ENCODE measurements around the gene PKP2. TPM values are rescaled to one million over a fixed set of nuclear protein-coding genes. Genes with fewer than 3 reads are reported as not detected.

The PKP2 gene
- total RNA-seq, 1 donor from 2014 or later: 25.3 TPM

GRCh38 chr12:32809846-32810245, 86.7 kb downstream of the PKP2 start:
- DNase-seq (ENCODE audit: low spot score): no peak

GRCh38 chr12:32809196-32809595, 87.4 kb downstream of the PKP2 start:
- DNase-seq (ENCODE audit: low spot score): no peak

GRCh38 chr12:32804301-32804700, 92.3 kb downstream of the PKP2 start:
- DNase-seq (ENCODE audit: low spot score): no peak

- no peak for DNase-seq (ENCODE audit: low spot score)
Measured at GRCh38 chr12:32801269-32801980, 95.2 kb downstream of the PKP2 start.

GRCh38 chr12:32794281-32794680, 102.3 kb downstream of the PKP2 start:
- no peak for DNase-seq (ENCODE audit: low spot score)

GRCh38 chr12:32789916-32790315, 106.7 kb downstream of the PKP2 start:
- no peak for DNase-seq (ENCODE audit: low spot score)

- DNase-seq (ENCODE audit: low spot score): no peak
Measured at GRCh38 chr12:32789446-32789845, 107.1 kb downstream of the PKP2 start.

- DNase-seq (ENCODE audit: low spot score): no peak
Measured at GRCh38 chr12:32788405-32788804, 108.2 kb downstream of the PKP2 start.

GRCh38 chr12:32785557-32785956, 111.0 kb downstream of the PKP2 start:
- no peak for DNase-seq (ENCODE audit: low spot score)

GRCh38 chr12:32783029-32783428, 113.5 kb downstream of the PKP2 start:
- DNase-seq (ENCODE audit: low spot score): no peak

GRCh38 chr12:32780071-32780470, 116.5 kb downstream of the PKP2 start:
- no peak for DNase-seq (ENCODE audit: low spot score)

GRCh38 chr12:32777691-32778175, 118.8 kb downstream of the PKP2 start:
- no peak for DNase-seq (ENCODE audit: low spot score)

GRCh38 chr12:32777159-32777558, 119.4 kb downstream of the PKP2 start:
- no peak for DNase-seq (ENCODE audit: low spot score)

GRCh38 chr12:32776258-32776657, 120.3 kb downstream of the PKP2 start:
- no peak for DNase-seq (ENCODE audit: low spot score)

GRCh38 chr12:32773691-32774090, 122.9 kb downstream of the PKP2 start:
- no peak for DNase-seq (ENCODE audit: low spot score)

- DNase-seq (ENCODE audit: low spot score): no peak
Measured at GRCh38 chr12:32770141-32770540, 126.4 kb downstream of the PKP2 start.

- no peak for DNase-seq (ENCODE audit: low spot score)
Measured at GRCh38 chr12:32768518-32768917, 128.1 kb downstream of the PKP2 start.

GRCh38 chr12:32765906-32766305, 130.7 kb downstream of the PKP2 start:
- no peak for DNase-seq (ENCODE audit: low spot score)

GRCh38 chr12:32761716-32762115, 134.9 kb downstream of the PKP2 start:
- no peak for DNase-seq (ENCODE audit: low spot score)

GRCh38 chr12:32757157-32757556, 139.4 kb downstream of the PKP2 start:
- DNase-seq (ENCODE audit: low spot score): no peak

GRCh38 chr12:32756476-32757066, 140.0 kb downstream of the PKP2 start:
- DNase-seq (ENCODE audit: low spot score): no peak

- DNase-seq (ENCODE audit: low spot score): peak; percentile 95
Measured at GRCh38 chr12:32755654-32756475, 140.7 kb downstream of the PKP2 start, which contains the start of gene YARS2. Gene YARS2 (minus strand): TSS chr12:32755897. CDS start chr12:32755874, 23 bp downstream.

All from ureter (tissue), 1 donor.